HG03378 (cell line): ENCODE measurements around the gene SLC25A19.

Experiments
- ATAC-seq: cut with Tn5 transposase; IDR thresholded peaks from one replicate; pipeline ENCODE4 v1.9.1; 2021; ENCODE audit warnings: mild to moderate bottlenecking, moderate library complexity; ENCODE audit not compliant: unreplicated experiment

The SLC25A19 gene

GRCh38 chr17:75241996-75242460 lies 47.2 kb downstream of the SLC25A19 start:
- ATAC-seq = no peak

DNA sequence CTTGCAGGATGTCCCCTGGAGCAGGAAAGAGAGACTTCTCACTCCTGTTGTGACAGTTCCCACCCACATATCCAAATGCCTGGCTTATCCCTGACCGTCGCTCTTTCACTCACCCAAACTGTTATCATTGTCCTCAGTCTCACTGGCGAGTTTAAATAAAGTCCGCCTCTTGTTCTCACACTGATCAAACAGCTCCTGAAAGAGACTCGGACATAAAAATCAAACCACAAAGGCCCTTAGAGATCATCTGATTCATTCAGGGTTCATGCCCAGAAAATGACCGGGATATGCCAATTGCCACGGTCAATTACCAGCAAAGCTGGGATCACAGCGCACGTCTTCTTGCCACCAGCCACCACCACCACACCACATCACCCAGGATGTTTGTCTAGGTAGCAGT lies 47.7 kb downstream of the SLC25A19 start:
- ATAC-seq = no peak

DNA sequence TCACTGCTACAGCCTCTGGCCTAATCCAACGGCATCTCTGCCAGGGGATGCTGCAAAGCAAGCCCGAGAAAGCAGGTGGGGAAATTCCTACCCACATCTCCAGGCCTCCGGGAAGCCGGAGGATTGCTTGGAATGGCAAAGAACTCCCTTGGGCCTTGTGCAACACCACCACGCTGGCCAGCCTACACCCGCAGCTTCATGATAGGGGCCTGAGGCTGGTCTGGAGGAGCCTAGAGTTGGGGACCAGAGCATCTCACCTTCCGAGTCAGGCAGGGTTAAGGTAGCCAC lies 48.1 kb downstream of the SLC25A19 start:
- no peak for ATAC-seq

DNA sequence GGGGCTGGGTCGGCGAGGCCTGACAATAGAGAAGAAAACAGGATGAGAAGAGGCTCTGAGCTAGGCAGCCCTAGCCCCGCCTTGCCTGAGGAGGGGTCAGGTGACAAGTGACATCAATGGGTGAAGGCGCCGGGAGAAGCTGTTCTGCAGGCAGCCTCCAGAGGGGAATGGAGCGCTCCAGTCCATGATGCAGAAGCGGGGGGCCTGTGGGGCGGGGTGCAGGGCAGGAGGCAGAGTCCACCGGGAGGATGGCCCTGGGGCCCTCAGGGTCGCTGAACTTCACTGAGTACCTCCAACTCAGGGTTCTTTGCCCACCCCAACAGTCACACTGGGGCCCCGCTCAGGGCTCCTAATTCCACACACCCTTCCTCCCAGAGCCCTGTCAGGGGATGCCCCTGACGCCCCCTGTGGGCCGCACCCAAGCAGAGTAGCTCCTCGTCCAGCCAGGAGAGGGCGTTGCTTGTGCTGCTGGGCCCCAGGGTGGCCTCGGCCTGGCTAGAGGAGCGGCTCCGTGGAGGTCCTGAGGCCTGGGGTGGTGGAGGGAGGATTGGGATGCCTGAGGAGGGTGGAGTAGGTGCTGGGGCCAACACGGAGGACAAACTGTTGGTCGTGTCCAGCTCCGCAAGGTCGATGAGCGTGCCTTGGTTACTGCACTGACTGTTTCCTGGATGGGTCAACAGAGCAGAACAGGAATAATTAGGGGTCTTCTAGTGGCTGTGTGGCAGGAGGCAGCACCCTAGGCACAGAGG lies 48.7 kb downstream of the SLC25A19 start:
- no peak for ATAC-seq

DNA sequence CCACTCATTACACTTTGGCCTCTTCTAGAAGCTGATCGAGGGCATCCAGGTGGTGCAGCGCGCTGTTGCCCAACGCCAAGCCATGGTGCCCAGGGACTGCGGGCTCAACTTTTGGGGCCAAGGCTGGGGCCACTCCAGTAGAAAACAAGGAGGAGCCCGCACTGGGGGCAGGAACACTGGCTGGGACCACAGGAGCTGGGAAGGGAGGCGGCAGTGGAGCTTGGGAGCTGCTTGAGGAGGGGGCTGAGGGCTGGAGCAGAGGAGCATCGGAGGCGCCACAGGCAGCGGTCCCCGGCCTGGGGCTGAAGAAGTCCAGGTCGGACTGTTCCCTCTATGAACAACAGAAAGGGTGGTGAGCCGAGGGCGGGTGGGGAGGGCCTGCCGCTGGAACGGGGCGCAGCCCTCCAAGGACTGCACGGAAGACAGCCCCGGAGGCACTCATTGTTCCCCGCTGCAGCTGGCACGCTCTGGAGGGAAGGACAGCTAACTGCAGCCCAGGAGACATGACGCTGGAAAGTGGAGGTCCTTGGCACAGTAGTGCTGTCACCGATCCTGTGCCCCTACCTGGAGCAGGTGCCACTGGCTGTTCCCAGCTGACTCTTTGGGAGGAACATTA lies 49.3 kb downstream of the SLC25A19 start:
- ATAC-seq = no peak

DNA sequence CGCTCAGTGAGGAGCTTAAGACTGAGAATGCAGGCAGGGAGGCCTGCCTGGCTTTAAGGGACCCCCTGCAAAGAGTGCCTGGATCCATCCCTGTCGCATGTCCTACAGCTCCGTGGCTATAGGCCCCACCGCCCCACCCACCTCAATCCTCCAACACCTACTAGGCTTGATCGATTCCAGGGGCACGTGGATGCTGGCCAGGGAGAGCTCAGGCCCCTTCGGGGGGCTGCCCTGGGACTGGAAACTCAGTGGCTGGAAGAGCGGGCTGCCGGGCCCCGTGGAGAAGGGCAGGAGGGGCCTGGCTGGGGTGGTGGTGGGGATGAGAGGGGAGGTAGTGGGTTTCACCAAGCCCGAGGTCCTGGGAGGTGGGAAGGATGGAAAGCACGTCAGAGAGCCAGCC lies 50.0 kb downstream of the SLC25A19 start:
- no peak for ATAC-seq

GRCh38 chr17:75238684-75239191 lies 50.5 kb downstream of the SLC25A19 start:
- no peak for ATAC-seq

- ATAC-seq = no peak
Measured at GRCh38 chr17:75238020-75238580, 51.1 kb downstream of the SLC25A19 start.

DNA sequence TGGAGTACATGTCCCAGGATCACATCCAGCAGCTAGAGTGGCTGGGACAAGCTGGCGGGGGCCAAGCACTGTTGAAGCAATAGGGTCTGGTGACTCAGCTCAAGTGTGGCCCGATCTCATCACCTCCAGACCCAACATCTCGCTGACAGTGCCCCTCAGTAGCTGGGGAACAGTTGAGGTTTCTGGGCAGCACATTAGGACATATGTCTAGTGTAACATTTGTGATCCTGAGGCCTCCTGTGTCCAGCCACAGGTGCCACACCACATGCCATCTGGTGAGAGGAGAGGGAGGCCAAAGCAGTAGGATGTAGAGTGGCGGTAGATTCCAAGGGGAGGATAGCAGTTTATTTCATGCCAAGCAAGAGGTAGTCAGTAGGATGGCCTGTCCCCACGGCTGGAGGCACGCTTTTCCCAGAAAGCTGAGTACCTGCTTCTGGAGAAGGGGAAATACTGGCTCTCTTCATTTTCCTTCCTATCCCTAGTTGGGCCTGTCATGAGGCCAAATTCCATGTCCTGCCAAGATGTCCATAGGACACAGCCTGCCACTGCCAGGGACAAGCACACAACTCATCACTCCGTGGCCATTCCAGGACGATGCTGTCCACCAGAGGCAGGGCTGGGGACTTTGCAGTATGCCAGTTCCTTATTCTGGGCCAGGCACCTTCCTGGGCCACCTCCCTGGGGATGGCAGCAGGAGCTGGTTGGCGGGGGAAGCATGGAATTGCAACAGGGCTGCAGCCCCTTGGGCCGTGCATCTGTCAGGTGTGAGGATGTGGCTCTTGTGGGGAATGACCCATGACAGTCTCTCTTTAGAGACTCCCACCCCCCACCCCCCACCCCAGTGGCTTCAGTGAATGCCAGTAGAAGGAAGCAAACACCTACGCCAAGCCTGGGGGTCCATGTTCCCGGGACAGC lies 51.9 kb downstream of the SLC25A19 start:
- no peak for ATAC-seq

DNA sequence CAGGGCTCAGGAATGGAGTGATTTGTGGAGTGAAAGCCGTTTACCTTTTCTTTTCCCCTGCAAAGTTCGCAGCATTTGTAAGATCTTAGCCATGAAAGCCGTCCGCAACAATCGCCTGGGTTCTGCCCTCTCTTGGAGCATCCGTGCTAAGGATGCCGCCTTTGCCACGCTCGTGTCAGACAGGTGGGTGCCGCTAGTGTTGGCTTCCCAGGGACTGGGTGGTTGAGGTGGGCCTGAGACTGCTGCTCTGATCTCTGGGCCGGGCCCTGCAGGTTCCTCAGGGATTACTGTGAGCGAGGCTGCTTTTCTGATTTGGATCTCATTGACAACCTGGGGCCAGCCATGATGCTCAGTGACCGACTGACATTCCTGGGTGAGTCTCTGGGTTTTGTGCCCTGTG lies 56.4 kb downstream of the SLC25A19 start:
- no peak for ATAC-seq

DNA sequence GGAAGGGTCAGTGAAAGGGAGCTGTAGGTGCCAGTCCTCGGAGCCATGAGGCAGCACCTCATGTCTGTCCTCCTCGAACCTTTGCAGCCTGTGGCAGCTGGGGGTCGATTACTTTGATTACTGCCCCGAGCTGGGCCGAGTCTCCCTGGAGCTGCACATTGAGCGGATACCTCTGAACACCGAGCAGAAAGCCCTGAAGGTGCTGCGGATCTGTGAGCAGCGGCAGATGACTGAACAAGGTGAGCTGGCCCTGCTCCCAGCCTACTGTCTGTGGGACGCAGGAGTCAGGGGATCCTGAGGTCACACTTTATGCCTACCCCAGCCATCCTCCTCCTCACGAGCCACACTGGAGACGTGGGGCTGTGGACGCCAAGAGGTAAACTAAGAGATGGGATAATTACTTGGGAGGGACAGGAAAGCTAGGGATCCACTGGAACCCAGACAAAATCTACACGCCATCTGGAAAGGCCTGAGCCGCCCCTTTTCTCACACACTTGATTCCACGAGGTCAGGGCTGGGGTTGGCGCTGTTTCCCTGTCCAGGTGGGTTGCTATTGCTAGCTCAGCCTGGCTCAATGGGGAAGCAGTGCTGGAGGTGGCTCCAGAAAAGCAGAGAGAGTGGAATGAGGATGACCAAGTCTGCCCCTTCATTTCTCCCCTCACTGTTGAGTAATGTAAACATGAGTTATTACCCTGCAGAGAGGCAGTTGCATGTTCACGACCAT lies 57.3 kb downstream of the SLC25A19 start:
- no peak for ATAC-seq

DNA sequence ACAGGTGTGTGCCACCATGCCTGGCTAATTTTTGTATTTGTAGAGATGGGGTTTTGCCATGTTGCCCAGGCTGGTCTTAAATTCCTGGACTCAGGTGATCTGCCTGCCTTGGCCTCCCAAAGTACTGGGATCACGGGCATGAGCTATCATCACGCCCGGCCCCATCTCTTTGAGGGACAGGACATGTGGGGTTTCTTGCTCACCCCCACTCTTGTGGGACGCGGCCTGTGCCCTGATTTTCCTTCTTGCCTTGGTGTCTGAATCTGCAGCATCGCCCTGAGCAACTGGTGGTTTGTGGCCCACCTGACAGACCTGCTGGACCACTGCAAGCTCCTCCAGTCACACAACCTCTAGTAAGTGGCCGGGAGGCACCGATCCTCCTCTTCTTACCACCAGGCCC lies 58.2 kb downstream of the SLC25A19 start:
- no peak for ATAC-seq

DNA sequence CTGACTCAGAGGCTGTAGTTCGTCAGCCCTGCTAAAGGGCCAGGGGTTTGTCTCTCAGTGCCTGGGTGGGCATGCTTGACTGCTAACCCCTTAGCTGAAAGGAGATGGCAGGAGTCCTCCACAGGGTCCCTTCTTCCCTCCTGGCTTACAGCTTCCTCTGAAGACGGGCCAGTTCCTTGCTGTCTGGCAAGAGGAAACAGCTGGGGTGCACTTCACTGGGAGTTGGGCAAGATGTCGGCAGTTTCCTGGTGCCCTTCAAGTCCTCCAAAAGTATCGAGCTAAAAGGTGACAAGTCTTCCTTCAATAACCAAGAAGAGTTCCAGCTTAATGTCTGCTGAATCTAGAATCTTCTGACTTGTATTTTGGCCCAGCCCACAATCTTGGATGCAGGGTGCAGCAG lies 60.4 kb downstream of the SLC25A19 start:
- no peak for ATAC-seq

DNA sequence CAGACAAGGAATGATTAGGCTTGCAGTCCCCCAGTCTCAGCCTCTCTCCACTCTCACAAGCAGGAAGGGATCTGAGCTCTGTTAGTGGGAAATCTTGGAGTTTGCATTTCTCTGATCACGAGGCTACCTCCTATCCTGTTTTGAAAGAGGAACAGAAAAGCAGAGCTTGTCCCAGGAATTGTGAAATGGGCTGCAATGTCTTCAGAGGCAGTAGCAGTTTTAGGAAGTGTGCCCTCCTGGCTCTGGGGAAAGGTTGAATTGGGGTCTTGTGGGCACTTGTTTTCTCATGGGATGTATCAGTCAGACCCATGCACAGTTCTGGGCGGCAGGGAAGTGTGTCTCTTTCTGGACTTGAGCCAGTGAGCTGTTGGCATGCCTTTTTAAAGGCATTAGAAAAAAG lies 60.9 kb downstream of the SLC25A19 start:
- no peak for ATAC-seq

- no peak for ATAC-seq
Measured at GRCh38 chr17:75227729-75228128, 61.5 kb downstream of the SLC25A19 start.

DNA sequence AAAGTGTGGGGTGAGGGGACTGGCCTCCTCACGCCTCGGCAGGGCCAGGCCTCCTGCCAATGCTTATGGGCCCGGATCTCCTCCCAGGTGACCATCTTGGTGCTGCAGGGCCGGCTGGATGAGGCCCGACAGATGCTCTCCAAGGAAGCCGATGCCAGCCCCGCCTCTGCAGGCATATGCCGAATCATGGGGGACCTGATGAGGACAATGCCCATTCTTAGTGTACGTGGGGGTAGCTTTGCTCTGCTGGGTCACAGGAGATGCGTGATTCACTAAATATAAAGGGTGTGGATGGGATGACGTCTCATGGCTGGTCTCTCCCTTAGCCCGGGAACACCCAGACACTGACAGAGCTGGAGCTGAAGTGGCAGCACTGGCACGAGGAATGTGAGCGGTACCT lies 64.2 kb downstream of the SLC25A19 start:
- ATAC-seq = no peak
